AG10803 (cell line): ENCODE data around the gene SLC16A13.
A peak's percentile ranks its signal among the peaks of the same experiment; 100 is the strongest.

Source experiments
- DNase-seq: peaks from one replicate; pipeline ENCODE4 v3.0.0; 2010; ENCODE audit warnings: low read depth
- H3K4me3 ChIP-seq: 2 replicates; pipeline ENCODE4 v1.5.1; 2011; ENCODE audit warnings: mild to moderate bottlenecking, low read length, control low read depth
- TF ChIP-seq, protein P1 (sequence below): conservative IDR thresholded peaks from 2 replicates; pipeline ENCODE4 v1.5.1; 2011; ENCODE audit warnings: mild to moderate bottlenecking, low read length, control low read depth, inconsistent platforms

SLC16A13 gene

GRCh38 chr17:7019367-7019766 lies 16.4 kb upstream of the SLC16A13 start:
- no peak for DNase-seq
- H3K4me3 ChIP-seq: peak overlapping the region; percentile 60
- TF ChIP-seq, protein P1, sequence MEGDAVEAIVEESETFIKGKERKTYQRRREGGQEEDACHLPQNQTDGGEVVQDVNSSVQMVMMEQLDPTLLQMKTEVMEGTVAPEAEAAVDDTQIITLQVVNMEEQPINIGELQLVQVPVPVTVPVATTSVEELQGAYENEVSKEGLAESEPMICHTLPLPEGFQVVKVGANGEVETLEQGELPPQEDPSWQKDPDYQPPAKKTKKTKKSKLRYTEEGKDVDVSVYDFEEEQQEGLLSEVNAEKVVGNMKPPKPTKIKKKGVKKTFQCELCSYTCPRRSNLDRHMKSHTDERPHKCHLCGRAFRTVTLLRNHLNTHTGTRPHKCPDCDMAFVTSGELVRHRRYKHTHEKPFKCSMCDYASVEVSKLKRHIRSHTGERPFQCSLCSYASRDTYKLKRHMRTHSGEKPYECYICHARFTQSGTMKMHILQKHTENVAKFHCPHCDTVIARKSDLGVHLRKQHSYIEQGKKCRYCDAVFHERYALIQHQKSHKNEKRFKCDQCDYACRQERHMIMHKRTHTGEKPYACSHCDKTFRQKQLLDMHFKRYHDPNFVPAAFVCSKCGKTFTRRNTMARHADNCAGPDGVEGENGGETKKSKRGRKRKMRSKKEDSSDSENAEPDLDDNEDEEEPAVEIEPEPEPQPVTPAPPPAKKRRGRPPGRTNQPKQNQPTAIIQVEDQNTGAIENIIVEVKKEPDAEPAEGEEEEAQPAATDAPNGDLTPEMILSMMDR: no peak

GRCh38 chr17:7019839-7020519 lies 15.8 kb upstream of the SLC16A13 start:
- DNase-seq: peak; percentile 61
- TF ChIP-seq, protein P1: no peak
- H3K4me3 ChIP-seq: peak overlapping the region; percentile 60

GRCh38 chr17:7020894-7021664 lies 14.7 kb upstream of the SLC16A13 start:
- no peak for DNase-seq
- H3K4me3 ChIP-seq: no peak overlapping the region
- TF ChIP-seq, protein P1: no peak

DNA sequence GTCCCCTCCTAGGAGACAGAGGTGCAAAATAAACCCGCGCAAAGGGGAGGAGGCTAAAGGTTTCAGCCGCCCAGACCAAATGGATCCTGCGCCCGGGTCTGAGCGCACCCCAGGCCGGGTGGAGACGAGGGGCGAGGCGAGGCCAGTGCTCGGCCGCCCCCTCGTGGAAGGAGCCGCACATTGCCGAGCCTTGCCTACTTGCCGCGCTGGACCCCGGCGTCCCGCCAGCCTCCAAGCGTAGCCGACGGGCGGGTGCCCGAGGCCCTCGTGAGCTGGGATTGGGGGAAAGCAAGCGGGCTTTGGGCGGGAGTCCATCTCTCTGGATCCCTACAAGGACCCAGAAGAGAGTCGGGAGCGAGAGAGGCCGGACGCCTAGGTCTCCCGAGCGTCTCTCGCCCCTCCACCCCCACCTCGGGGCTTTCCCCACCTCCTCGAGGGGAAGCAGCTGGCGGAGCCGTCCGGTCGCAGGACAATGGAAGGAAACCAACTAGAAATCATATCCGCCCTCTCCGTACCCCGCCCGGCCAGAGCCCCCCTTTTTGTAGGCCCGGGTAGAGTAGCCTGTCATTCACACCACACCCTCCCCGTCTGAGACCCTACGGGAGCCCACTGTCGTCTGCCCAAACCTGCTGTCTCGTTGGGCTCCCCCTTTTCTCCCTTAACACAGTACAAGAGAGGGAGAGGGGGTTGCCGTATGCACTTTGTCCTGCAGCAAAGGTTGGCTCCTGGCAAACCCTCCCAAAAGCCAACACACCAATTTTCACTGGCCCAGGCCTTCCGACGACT lies 13.6 kb upstream of the SLC16A13 start:
- H3K4me3 ChIP-seq: peak overlapping the region; percentile 42
- peak; percentile 59 for DNase-seq
- TF ChIP-seq, protein P1: peak; percentile 69

DNA sequence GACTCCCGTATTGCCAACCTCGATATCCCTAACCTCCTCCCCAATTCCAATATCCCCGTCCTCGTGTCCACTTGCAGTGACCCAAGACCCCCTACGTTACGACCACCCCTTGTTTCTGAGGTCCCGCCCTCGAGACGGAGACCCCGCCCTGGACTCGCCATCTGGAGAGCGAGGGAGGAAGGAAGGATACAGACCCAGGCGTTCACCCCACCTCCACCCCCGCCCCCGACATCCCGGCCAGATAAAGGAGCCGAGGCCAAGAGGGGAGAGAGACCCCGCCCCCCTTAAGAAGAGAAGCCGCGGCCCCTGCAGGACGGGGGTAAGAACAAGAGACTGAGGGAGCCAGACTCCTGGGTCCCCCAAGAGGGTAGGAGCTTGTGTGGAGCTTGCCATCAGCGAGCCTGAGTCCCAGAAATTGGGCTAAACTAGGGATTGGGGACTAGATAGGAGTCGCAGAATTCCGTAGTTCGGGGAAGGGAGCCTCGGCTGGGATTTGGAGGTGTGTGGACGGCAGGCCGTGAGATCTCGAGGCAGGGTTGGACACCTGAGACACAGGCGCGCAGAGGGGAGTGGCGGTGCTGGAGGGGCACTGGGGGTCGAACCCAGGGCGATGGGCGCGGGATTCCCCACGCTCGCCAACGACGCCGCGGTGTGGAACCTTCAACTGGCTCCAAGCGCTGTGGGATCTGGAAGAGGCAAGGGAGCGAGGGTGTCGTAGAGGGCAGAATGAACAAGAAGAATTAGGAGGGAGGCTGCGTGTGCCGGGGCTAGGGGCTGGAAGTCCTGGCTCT lies 12.8 kb upstream of the SLC16A13 start, which contains the start of gene BCL6B:
BCL6B (plus strand) TSS at position 270 of the 791 bp plus-strand sequence. CDS start 622 bp downstream, outside the sequence.
- TF ChIP-seq, protein P1: no peak
- peak within 1 kb of the TSS; percentile 42 for H3K4me3 ChIP-seq
- no peak for DNase-seq

DNA sequence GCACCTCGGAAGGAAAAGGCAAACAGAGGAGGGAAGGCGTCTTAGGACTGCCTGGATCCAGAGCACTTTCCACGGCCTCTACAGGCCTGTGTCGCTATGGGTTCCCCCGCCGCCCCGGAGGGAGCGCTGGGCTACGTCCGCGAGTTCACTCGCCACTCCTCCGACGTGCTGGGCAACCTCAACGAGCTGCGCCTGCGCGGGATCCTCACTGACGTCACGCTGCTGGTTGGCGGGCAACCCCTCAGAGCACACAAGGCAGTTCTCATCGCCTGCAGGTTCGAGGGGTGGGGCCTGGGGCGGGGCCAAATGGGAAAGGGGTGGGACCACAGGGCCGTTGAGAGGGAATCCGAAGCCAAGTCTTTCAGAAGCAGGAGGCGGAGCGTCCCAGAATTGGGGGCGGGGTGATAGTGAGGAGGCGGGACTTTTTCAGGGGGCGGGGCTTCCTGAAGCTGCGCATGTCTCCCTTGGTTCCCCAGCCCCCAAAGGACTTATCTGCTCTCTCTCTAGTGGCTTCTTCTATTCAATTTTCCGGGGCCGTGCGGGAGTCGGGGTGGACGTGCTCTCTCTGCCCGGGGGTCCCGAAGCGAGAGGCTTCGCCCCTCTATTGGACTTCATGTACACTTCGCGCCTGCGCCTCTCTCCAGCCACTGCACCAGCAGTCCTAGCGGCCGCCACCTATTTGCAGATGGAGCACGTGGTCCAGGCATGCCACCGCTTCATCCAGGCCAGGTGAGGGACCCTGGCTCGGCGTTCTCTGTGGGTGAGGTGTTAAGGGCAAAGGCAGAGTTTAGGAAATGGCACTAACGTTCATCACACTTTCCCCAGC lies 12.0 kb upstream of the SLC16A13 start:
- TF ChIP-seq, protein P1: no peak
- H3K4me3 ChIP-seq: peak overlapping the region; percentile 12; the same call in 1 of the 2 replicates
- DNase-seq: peak; percentile 72
